ENCODE results near the gene ABHD6. TPM values are rescaled to one million over a fixed set of nuclear protein-coding genes. Genes with fewer than 3 reads are reported as not detected.

ABHD6 gene
- total and polyA plus RNA-seq, 9 of the 15 experiments (the other 6 are each of a cell fraction or from before 2014, with no cell fraction given): 0.53 to 3.6 (median 2.5) TPM

DNA sequence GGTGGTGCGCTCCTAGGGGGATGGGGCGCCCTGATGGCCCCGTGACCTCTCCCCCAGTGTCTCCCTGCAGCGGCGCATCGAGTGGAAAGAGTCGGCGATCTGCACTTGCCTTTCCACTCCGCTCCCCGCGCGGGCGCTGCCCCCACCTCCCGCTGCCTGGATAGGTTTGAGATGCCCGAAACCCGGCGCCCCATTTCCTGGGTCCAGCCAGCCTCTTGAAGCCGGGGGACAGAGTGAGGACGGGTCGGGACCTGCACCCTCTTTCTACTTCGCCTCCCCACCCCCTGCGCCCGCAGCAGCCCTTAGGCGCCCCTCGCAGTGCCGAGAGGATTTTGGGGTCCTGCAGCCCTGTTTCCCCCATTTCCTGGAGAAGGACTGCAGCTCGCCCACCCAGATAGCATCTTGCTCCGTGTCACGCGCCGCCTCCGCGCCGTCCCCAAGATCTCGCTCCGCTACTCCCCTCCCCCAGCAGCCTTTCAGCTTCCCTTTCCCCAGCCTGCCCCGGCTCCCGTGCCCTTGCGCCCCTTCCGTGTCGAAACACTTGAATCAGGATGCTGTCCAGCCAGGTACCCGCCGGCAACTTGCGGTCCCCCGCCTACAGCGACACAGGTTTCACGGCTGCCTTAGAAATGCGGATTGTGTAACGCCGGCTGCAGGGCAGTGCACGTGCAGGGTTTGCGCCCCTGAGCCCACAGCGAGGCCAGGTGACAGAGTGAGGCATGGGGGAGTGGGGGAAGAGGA, 519 bp downstream of the ABHD6 start (continued):
- TF ChIP-seq, protein P1, sequence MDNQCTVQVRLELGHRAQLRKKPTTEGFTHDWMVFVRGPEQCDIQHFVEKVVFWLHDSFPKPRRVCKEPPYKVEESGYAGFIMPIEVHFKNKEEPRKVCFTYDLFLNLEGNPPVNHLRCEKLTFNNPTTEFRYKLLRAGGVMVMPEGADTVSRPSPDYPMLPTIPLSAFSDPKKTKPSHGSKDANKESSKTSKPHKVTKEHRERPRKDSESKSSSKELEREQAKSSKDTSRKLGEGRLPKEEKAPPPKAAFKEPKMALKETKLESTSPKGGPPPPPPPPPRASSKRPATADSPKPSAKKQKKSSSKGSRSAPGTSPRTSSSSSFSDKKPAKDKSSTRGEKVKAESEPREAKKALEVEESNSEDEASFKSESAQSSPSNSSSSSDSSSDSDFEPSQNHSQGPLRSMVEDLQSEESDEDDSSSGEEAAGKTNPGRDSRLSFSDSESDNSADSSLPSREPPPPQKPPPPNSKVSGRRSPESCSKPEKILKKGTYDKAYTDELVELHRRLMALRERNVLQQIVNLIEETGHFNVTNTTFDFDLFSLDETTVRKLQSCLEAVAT (IDR thresholded peaks at IDR 0.05): peak in 1 of 2 experiments; percentile 85; a peak in 2 of 4 replicates
- TF ChIP-seq CEBPB (tag; IDR thresholded peaks at IDR 0.05) (peak; percentile 83), ZBTB17 (CRISPR knock-in tag; IDR thresholded peaks at IDR 0.05) (peak; percentile 97), RBBP5 (IDR thresholded peaks at IDR 0.05; ENCODE audit: borderline replicate concordance, insufficient read depth, low read length, poor library complexity, severe bottlenecking) (peak; percentile 45)
- TF ChIP-seq, protein P2, sequence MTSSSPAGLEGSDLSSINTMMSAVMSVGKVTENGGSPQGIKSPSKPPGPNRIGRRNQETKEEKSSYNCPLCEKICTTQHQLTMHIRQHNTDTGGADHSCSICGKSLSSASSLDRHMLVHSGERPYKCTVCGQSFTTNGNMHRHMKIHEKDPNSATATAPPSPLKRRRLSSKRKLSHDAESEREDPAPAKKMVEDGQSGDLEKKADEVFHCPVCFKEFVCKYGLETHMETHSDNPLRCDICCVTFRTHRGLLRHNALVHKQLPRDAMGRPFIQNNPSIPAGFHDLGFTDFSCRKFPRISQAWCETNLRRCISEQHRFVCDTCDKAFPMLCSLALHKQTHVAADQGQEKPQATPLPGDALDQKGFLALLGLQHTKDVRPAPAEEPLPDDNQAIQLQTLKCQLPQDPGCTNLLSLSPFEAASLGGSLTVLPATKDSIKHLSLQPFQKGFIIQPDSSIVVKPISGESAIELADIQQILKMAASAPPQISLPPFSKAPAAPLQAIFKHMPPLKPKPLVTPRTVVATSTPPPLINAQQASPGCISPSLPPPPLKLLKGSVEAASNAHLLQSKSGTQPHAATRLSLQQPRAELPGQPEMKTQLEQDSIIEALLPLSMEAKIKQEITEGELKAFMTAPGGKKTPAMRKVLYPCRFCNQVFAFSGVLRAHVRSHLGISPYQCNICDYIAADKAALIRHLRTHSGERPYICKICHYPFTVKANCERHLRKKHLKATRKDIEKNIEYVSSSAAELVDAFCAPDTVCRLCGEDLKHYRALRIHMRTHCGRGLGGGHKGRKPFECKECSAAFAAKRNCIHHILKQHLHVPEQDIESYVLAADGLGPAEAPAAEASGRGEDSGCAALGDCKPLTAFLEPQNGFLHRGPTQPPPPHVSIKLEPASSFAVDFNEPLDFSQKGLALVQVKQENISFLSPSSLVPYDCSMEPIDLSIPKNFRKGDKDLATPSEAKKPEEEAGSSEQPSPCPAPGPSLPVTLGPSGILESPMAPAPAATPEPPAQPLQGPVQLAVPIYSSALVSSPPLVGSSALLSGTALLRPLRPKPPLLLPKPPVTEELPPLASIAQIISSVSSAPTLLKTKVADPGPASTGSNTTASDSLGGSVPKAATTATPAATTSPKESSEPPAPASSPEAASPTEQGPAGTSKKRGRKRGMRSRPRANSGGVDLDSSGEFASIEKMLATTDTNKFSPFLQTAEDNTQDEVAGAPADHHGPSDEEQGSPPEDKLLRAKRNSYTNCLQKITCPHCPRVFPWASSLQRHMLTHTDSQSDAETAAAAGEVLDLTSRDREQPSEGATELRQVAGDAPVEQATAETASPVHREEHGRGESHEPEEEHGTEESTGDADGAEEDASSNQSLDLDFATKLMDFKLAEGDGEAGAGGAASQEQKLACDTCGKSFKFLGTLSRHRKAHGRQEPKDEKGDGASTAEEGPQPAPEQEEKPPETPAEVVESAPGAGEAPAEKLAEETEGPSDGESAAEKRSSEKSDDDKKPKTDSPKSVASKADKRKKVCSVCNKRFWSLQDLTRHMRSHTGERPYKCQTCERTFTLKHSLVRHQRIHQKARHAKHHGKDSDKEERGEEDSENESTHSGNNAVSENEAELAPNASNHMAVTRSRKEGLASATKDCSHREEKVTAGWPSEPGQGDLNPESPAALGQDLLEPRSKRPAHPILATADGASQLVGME (CRISPR knock-in tag; IDR thresholded peaks at IDR 0.05): 0 out of 2 replicates have a peak, but pooled peaks have one; percentile 40
- TF ChIP-seq, protein P3, sequence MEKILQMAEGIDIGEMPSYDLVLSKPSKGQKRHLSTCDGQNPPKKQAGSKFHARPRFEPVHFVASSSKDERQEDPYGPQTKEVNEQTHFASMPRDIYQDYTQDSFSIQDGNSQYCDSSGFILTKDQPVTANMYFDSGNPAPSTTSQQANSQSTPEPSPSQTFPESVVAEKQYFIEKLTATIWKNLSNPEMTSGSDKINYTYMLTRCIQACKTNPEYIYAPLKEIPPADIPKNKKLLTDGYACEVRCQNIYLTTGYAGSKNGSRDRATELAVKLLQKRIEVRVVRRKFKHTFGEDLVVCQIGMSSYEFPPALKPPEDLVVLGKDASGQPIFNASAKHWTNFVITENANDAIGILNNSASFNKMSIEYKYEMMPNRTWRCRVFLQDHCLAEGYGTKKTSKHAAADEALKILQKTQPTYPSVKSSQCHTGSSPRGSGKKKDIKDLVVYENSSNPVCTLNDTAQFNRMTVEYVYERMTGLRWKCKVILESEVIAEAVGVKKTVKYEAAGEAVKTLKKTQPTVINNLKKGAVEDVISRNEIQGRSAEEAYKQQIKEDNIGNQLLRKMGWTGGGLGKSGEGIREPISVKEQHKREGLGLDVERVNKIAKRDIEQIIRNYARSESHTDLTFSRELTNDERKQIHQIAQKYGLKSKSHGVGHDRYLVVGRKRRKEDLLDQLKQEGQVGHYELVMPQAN (IDR thresholded peaks at IDR 0.05; ENCODE audit: borderline replicate concordance): 0 out of 2 replicates have a peak, but pooled peaks have one; percentile 16

Measured in K562 (cell line).